Gastrocnemius medialis (tissue), 4 donors: ENCODE measurements around the gene COX6A1. TPM values are rescaled to one million over a fixed set of nuclear protein-coding genes. Genes with fewer than 3 reads are reported as not detected.

ENCODE experiments used
- ATAC-seq, 2 donors: fragments of 150-250 bp; one replicate each; pipeline ENCODE4 v1.9.1; 2016
- DNase-seq, 2 donors: peaks; one replicate each; pipeline ENCODE4 v3.0.0-alpha.2; 2019
- H3K27ac ChIP-seq, 4 donors: fragments of 200-600 bp; sonication (generic); 1 replicate in 1 of 4; 2 replicates in 3 of 4; pipeline ENCODE4 v1.5.1; 2016 to 2018; ENCODE audit warnings: mild to moderate bottlenecking in 2 of 4, moderate library complexity in 1 of 4
- H3K27me3 ChIP-seq, 3 donors: fragments of 200-600 bp; sonication (generic) in 2 of 3; 1 replicate in 1 of 3; 2 replicates in 2 of 3; pipeline versions ENCODE4 v1.5.1 to v1.6.0; 2016 to 2019; ENCODE audit warnings: mild to moderate bottlenecking in 1 of 3, moderate library complexity in 1 of 3
- H3K36me3 ChIP-seq, 2 donors: fragments of 200-600 bp; sonication (generic) in 1 of 2; one replicate each; pipeline ENCODE4 v1.5.1; 2017 to 2018
- H3K4me1 ChIP-seq, 2 donors: fragments of 200-600 bp; sonication (generic) in 1 of 2; one replicate each; pipeline ENCODE4 v1.5.1; 2016 to 2017; ENCODE audit warnings: mild to moderate bottlenecking in 2 of 2
- H3K4me3 ChIP-seq, 4 donors: fragments of 200-600 bp; sonication (generic) in 3 of 4; 1 replicate in 1 of 4; 2 replicates in 3 of 4; pipeline ENCODE4 v1.5.1; 2016 to 2019; ENCODE audit warnings: mild to moderate bottlenecking in 2 of 4
- H3K9me3 ChIP-seq, 3 donors: fragments of 200-600 bp; sonication (generic) in 2 of 3; 1 replicate in 1 of 3; 2 replicates in 2 of 3; pipeline ENCODE4 v1.5.1; 2016 to 2019
- CTCF ChIP-seq, 5 experiments: fragments of 450-650 bp in 3 of 5; fragments of 200-600 bp in 2 of 5; sonication (generic) in 2 of 5; IDR thresholded peaks in 4 of 5; conservative IDR thresholded peaks in 1 of 5; 1 replicate in 4 of 5; 2 replicates in 1 of 5; pipeline ENCODE4 v1.5.1; 2016 to 2019; ENCODE audit warnings: antibody characterized with exemption in 5 of 5, mild to moderate bottlenecking in 3 of 5, moderate library complexity in 3 of 5
- POLR2A ChIP-seq, 2 donors: fragments of 450-650 bp; IDR thresholded peaks; one replicate each; pipeline ENCODE4 v1.6.1; 2017; ENCODE audit warnings: antibody characterized with exemption in 2 of 2, mild to moderate bottlenecking in 2 of 2, moderate library complexity in 2 of 2
- in situ Hi-C, 4 donors: fragments of 200-750 bp; cut with MboI; loops; one replicate each; pipeline versions ENCODE4 v1.15.0 to v1.8.0; 2017; ENCODE audit warnings: low sequenced_read_pairs in 4 of 4
- intact Hi-C: fragments of 100-400 bp; cut with DNase I; formaldehyde crosslinking; loops from one replicate; pipeline ENCODE4 v1.15.1; 2023; ENCODE audit warnings: low total_unique reads
- total RNA-seq, 4 donors: library from RNA; depleted of rRNA; stranded (reverse); fragments of >200 nt; gene quantifications; one replicate each; pipeline versions ENCODE4 v1.1.0 to v1.2.3, GENCODE V29; 2016

The COX6A1 gene
- total RNA-seq, 4 donors from 2014 or later: 46.9 to 90.8 (median 74.3) TPM

GRCh38 chr12:120413901-120414695, 23.8 kb upstream of the COX6A1 start:
- no peak overlapping the region for H3K27ac ChIP-seq
- DNase-seq: no peak
- ATAC-seq: no peak

GRCh38 chr12:120416490-120417216, 21.3 kb upstream of the COX6A1 start:
- ATAC-seq (no peak), DNase-seq (no peak)
- H3K36me3 ChIP-seq: no peaks in the 10 kb centered on the region
- no peaks in the 10 kb centered on the region for H3K4me1 ChIP-seq
- no peak overlapping the region for H3K4me3 ChIP-seq
- intact Hi-C loops (no loop called here), in situ Hi-C loops (no loop called here)
- H3K9me3 ChIP-seq: no peaks in the 10 kb centered on the region
- TF ChIP-seq CTCF (IDR thresholded peaks at IDR 0.05 in 4 of 5, conservative IDR thresholded peaks at IDR 0.05 in 1 of 5): no peak
- no peak for TF ChIP-seq POLR2A (IDR thresholded peaks at IDR 0.05)
- H3K27me3 ChIP-seq: peaks cover 0 to 8% (median 8%) of the 10 kb centered on the region in 3 donors
- H3K27ac ChIP-seq: no peak overlapping the region

More at GRCh38 chr12:120413901-120414695, 23.8 kb upstream of the COX6A1 start:
- H3K4me1 ChIP-seq: no peaks in the 10 kb centered on the region
- H3K36me3 ChIP-seq: no peaks in the 10 kb centered on the region
- H3K27me3 ChIP-seq: peaks cover 0 to 8% (median 4%) of the 10 kb centered on the region in 3 donors
- intact Hi-C loops (no loop called here), in situ Hi-C loops (no loop called here)
- TF ChIP-seq POLR2A (IDR thresholded peaks at IDR 0.05) (no peak), CTCF (IDR thresholded peaks at IDR 0.05 in 4 of 5, conservative IDR thresholded peaks at IDR 0.05 in 1 of 5) (no peak)
- H3K9me3 ChIP-seq: no peaks in the 10 kb centered on the region
- no peak overlapping the region for H3K4me3 ChIP-seq

GRCh38 chr12:120417917-120418580, 19.9 kb upstream of the COX6A1 start:
- DNase-seq: no peak
- ATAC-seq: no peak
- no peaks in the 10 kb centered on the region for H3K9me3 ChIP-seq
- TF ChIP-seq POLR2A (IDR thresholded peaks at IDR 0.05): no peak
- TF ChIP-seq CTCF (IDR thresholded peaks at IDR 0.05 in 4 of 5, conservative IDR thresholded peaks at IDR 0.05 in 1 of 5): no peak
- no peaks in the 10 kb centered on the region for H3K4me1 ChIP-seq
- in situ Hi-C loops: no loop called here
- H3K4me3 ChIP-seq: no peak overlapping the region
- intact Hi-C loops: no loop called here
- H3K36me3 ChIP-seq: no peaks in the 10 kb centered on the region
- H3K27ac ChIP-seq: no peak overlapping the region
- H3K27me3 ChIP-seq: peaks cover 0 to 8% (median 8%) of the 10 kb centered on the region in 3 donors

- ATAC-seq (no peak), DNase-seq (no peak)
- in situ Hi-C loops: loop anchor here in 3 of 4 donors (10.0 kb wide), 2 partner anchors 67 to 77 kb away; no protein-coding TSS in a partner anchor
- no peak overlapping the region for H3K27ac ChIP-seq
- H3K4me3 ChIP-seq: no peak overlapping the region
- H3K36me3 ChIP-seq: no peaks in the 10 kb centered on the region
- TF ChIP-seq POLR2A (IDR thresholded peaks at IDR 0.05): no peak
- TF ChIP-seq CTCF (IDR thresholded peaks at IDR 0.05 in 4 of 5, conservative IDR thresholded peaks at IDR 0.05 in 1 of 5): no peak
- intact Hi-C loops: loop anchor here (5.0 kb wide), 1 partner anchor 79 kb away; no protein-coding TSS in a partner anchor
- peaks cover 0 to 8% (median 8%) of the 10 kb centered on the region in 3 donors for H3K27me3 ChIP-seq
- H3K9me3 ChIP-seq: no peaks in the 10 kb centered on the region
- H3K4me1 ChIP-seq: no peaks in the 10 kb centered on the region
These were observed 16.2 kb upstream of the COX6A1 start for GRCh38 chr12:120421701-120422100.
